HepG2 (cell line): Measurements from ENCODE around the gene SLC22A31. TPM values are rescaled to one million over a fixed set of nuclear protein-coding genes. Genes with fewer than 3 reads are reported as not detected.

Source experiments
- ATF2 ChIP-seq: sonication (generic); formaldehyde crosslinking; IDR thresholded peaks from 2 replicates; pipeline ENCODE4 v1.4.0; 2020; ENCODE audit warnings: missing genetic modification reagents
- ATF7 ChIP-seq, 2 experiments: fragments of 450-650 bp in 1 of 2; sonication (generic) in 1 of 2; formaldehyde crosslinking in 1 of 2; IDR thresholded peaks; 2 replicates each; pipeline versions ENCODE4 v1.4.0 to v1.6.1; 2016 to 2020; ENCODE audit warnings: antibody characterized with exemption in 1 of 2, mild to moderate bottlenecking in 1 of 2, missing genetic modification reagents in 1 of 2
- CREB3 ChIP-seq: sonication (generic); formaldehyde crosslinking; IDR thresholded peaks from 2 replicates; pipeline ENCODE4 v1.5.0; 2020; ENCODE audit warnings: missing genetic modification reagents
- ESRRA ChIP-seq: sonication (generic); formaldehyde crosslinking; IDR thresholded peaks from 2 replicates; pipeline ENCODE4 v1.5.1; 2020; ENCODE audit warnings: mild to moderate bottlenecking, low read depth, missing genetic modification reagents
- FOXC1 ChIP-seq: sonication (generic); formaldehyde crosslinking; IDR thresholded peaks from 2 replicates; pipeline ENCODE4 v1.8.0; 2022; ENCODE audit warnings: mild to moderate bottlenecking, missing genetic modification reagents, borderline replicate concordance
- GFI1 ChIP-seq: sonication (generic); formaldehyde crosslinking; IDR thresholded peaks from 2 replicates; pipeline ENCODE4 v1.5.0; 2020; ENCODE audit warnings: missing genetic modification reagents, mild to moderate bottlenecking, borderline replicate concordance
- MAFG ChIP-seq: sonication (generic); formaldehyde crosslinking; IDR thresholded peaks from 2 replicates; pipeline ENCODE4 v1.5.1; 2020; ENCODE audit warnings: mild to moderate bottlenecking, missing genetic modification reagents
- MTF2 ChIP-seq: sonication (generic); formaldehyde crosslinking; IDR thresholded peaks from 2 replicates; pipeline ENCODE4 v1.5.0; 2020; ENCODE audit warnings: missing genetic modification reagents, borderline replicate concordance
- NONO ChIP-seq, 2 experiments: fragments of 450-650 bp in 1 of 2; sonication (generic) in 1 of 2; formaldehyde crosslinking in 1 of 2; IDR thresholded peaks in 1 of 2; conservative IDR thresholded peaks in 1 of 2; 2 replicates each; pipeline versions ENCODE4 v1.6.1 to v1.8.0; 2017 to 2022; ENCODE audit warnings: mild to moderate bottlenecking in 1 of 2, missing genetic modification reagents in 1 of 2, moderate library complexity in 1 of 2
- PITX1 ChIP-seq: sonication (generic); formaldehyde crosslinking; IDR thresholded peaks from 2 replicates; pipeline ENCODE4 v1.5.1; 2020; ENCODE audit warnings: mild to moderate bottlenecking, missing genetic modification reagents
- TEF ChIP-seq: sonication (generic); formaldehyde crosslinking; IDR thresholded peaks from 2 replicates; pipeline ENCODE4 v1.5.0; 2020; ENCODE audit warnings: missing genetic modification reagents
- ZFP41 ChIP-seq: sonication (generic); formaldehyde crosslinking; IDR thresholded peaks from 2 replicates; pipeline ENCODE4 v1.4.0; 2020; ENCODE audit warnings: mild to moderate bottlenecking, missing genetic modification reagents, borderline replicate concordance
- ZNF263 ChIP-seq: sonication (generic); formaldehyde crosslinking; IDR thresholded peaks from 2 replicates; pipeline ENCODE4 v1.4.0; 2020; ENCODE audit warnings: missing genetic modification reagents
- ZNF607 ChIP-seq: sonication (generic); formaldehyde crosslinking; IDR thresholded peaks from 2 replicates; pipeline ENCODE4 v1.5.1; 2020; ENCODE audit warnings: missing genetic modification reagents, mild to moderate bottlenecking, borderline replicate concordance
- ZNF768 ChIP-seq: sonication (generic); formaldehyde crosslinking; IDR thresholded peaks from 2 replicates; pipeline ENCODE4 v1.4.0; 2020; ENCODE audit warnings: missing genetic modification reagents
- ZNF776 ChIP-seq: sonication (generic); formaldehyde crosslinking; IDR thresholded peaks from 2 replicates; pipeline ENCODE4 v1.4.0; 2020; ENCODE audit warnings: mild to moderate bottlenecking, missing genetic modification reagents
- ZNF800 ChIP-seq: sonication (generic); formaldehyde crosslinking; IDR thresholded peaks from 2 replicates; pipeline ENCODE4 v1.4.0; 2020; ENCODE audit warnings: missing genetic modification reagents
- polyA plus RNA-seq, 8 experiments: library from polyadenylated mRNA; depleted of rRNA in 3 of 8; stranded (reverse) in 7 of 8; unstranded in 1 of 8; fragments of >200 nt; fragmentation: Illumina TruSeq in 4 of 8; extraction: Trizol in 4 of 8; gene quantifications; 2 replicates each; pipeline versions ENCODE4 v1.2.1 to v1.2.3, GENCODE V29; 2011 to 2016; ENCODE audit warnings: low read depth in 4 of 8, missing spikeins in 1 of 8, mixed read lengths in 1 of 8; ENCODE audit not compliant: insufficient read depth in 1 of 8
- total RNA-seq, 5 experiments: library from RNA; depleted of rRNA; stranded (reverse); fragments of >200 nt; fragmentation: Illumina TruSeq; extraction: Trizol; gene quantifications; 2 replicates each; pipeline ENCODE4 v1.2.3, GENCODE V29; 2016; ENCODE audit warnings: low read depth in 1 of 5
- TF ChIP-seq, protein P1 (sequence below): sonication (generic); formaldehyde crosslinking; IDR thresholded peaks from 2 replicates; pipeline ENCODE4 v1.4.0; 2020; ENCODE audit warnings: missing genetic modification reagents, borderline replicate concordance

Gene SLC22A31
- total and polyA plus RNA-seq, 2 of the 13 experiments (the other 11 are each of a cell fraction or from before 2014, with no cell fraction given): 67.3 to 83.3 TPM

DNA sequence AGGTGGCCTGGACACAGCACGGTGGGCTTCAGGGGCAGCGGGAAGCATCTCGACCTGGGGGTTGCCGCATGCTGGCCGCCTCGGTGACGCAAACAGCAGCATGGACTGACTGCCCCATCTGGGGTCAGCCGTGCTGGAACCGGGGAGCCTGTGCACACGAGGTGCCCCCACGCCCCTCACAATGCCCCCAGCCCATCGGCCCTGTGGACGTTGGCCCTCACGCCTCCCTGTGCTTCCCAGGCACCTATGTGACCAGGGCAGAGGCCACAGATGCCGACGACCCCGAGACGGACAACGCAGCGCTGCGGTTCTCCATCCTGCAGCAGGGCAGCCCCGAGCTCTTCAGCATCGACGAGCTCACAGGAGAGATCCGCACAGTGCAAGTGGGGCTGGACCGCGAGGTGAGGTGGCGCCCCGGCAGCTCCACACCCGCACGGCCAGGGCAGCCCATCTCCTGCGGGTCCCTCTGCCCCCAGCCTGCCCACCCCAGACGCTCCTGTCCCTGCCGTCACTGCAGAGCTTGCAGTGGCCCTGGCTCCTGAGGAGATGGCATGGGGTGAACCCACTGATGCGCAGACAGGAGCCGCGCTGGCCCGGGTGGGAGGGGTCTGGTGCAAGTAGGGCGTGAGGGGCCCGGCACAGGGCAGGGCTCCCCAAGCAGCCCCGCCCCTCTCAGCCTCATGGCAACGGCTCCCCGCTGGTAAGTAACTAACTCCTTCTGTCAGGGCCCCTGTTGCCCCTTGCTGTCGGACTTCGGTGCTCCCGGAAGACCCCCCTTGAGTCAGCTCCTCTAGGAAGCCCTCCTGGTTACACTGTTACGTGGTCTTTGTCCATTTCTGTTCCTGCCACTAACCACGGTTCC lies 15.2 kb downstream of the SLC22A31 start (continued):
- TF ChIP-seq ESRRA: 0 out of 2 replicates have a peak, but pooled peaks have one; percentile 12
- 0 out of 2 replicates have a peak, but pooled peaks have one; percentile 17 for TF ChIP-seq ATF2
- no peak for TF ChIP-seq TEF (CRISPR knock-in tag)
- TF ChIP-seq, protein P1, sequence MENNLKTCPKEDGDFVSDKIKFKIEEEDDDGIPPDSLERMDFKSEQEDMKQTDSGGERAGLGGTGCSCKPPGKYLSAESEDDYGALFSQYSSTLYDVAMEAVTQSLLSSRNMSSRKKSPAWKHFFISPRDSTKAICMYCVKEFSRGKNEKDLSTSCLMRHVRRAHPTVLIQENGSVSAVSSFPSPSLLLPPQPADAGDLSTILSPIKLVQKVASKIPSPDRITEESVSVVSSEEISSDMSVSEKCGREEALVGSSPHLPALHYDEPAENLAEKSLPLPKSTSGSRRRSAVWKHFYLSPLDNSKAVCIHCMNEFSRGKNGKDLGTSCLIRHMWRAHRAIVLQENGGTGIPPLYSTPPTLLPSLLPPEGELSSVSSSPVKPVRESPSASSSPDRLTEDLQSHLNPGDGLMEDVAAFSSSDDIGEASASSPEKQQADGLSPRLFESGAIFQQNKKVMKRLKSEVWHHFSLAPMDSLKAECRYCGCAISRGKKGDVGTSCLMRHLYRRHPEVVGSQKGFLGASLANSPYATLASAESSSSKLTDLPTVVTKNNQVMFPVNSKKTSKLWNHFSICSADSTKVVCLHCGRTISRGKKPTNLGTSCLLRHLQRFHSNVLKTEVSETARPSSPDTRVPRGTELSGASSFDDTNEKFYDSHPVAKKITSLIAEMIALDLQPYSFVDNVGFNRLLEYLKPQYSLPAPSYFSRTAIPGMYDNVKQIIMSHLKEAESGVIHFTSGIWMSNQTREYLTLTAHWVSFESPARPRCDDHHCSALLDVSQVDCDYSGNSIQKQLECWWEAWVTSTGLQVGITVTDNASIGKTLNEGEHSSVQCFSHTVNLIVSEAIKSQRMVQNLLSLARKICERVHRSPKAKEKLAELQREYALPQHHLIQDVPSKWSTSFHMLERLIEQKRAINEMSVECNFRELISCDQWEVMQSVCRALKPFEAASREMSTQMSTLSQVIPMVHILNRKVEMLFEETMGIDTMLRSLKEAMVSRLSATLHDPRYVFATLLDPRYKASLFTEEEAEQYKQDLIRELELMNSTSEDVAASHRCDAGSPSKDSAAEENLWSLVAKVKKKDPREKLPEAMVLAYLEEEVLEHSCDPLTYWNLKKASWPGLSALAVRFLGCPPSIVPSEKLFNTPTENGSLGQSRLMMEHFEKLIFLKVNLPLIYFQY (CRISPR knock-in tag): no peak
- peak; percentile 32; the same call in 1 of the 2 replicates for TF ChIP-seq ZNF263
- peak; percentile 29; the same call in 1 of the 2 replicates for TF ChIP-seq ZNF776 (CRISPR knock-in tag)
- TF ChIP-seq ZNF768: no peak
- no peak for TF ChIP-seq GFI1 (CRISPR knock-in tag)
- TF ChIP-seq MAFG: 0 out of 2 replicates have a peak, but pooled peaks have one; percentile 3
- TF ChIP-seq ATF7 (IDR thresholded peaks at IDR 0.05): no peak
- TF ChIP-seq ATF7 (CRISPR knock-in tag; IDR thresholded peaks at IDR 0.05): no peak
- no peak for TF ChIP-seq FOXC1 (CRISPR knock-in tag)
- TF ChIP-seq MTF2 (CRISPR knock-in tag): 0 out of 2 replicates have a peak, but pooled peaks have one; percentile 12
- TF ChIP-seq PITX1: peak; percentile 32; the same call in 1 of the 2 replicates
- TF ChIP-seq ZFP41: no peak
- TF ChIP-seq ZNF800 (CRISPR knock-in tag): peak; percentile 82; the same call in 1 of the 2 replicates
- 0 out of 2 replicates have a peak, but pooled peaks have one; percentile 70 for TF ChIP-seq ZNF607 (CRISPR knock-in tag)
- no peak for TF ChIP-seq CREB3 (CRISPR knock-in tag)
- TF ChIP-seq NONO (IDR thresholded peaks at IDR 0.05): no peak
- TF ChIP-seq NONO (CRISPR knock-in tag; conservative IDR thresholded peaks at IDR 0.05): peak; percentile 52; the same call in 1 of the 2 replicates
